NCI-H82 (cell line): ENCODE results near the gene SPON1.
"Not testable (repeated sequence)": the region's sequence is repeated elsewhere in the genome, so short reads cannot be mapped to it uniquely, and the experiment has no call there.

Source experiments
- DNase-seq: peaks from one replicate; lab custom pipeline; 2025; lab: John Stamatoyannopoulos, UW

Gene SPON1

GRCh38 chr11:14270690-14271542 is 308.4 kb downstream of the SPON1 start:
- no peak for DNase-seq

- no peak for DNase-seq
Observed at GRCh38 chr11:14273895-14274294, 311.4 kb downstream of the SPON1 start.

- DNase-seq: no peak
Observed at GRCh38 chr11:14275076-14275475, 312.6 kb downstream of the SPON1 start.

- DNase-seq: not testable (repeated sequence)
Observed at GRCh38 chr11:14278869-14279268, 316.3 kb downstream of the SPON1 start.

GRCh38 chr11:14288189-14288935 is 325.8 kb downstream of the SPON1 start:
- DNase-seq: no peak

- DNase-seq: no peak
Observed at GRCh38 chr11:14290422-14290821, 327.9 kb downstream of the SPON1 start.

GRCh38 chr11:14299921-14300320 is 337.4 kb downstream of the SPON1 start:
- no peak for DNase-seq

GRCh38 chr11:14300661-14301304 is 338.3 kb downstream of the SPON1 start:
- DNase-seq: peak; percentile 36

GRCh38 chr11:14304601-14305000 is 342.1 kb downstream of the SPON1 start:
- peak; percentile 19 for DNase-seq

- DNase-seq: no peak
Observed at GRCh38 chr11:14305649-14306048, 343.1 kb downstream of the SPON1 start.

GRCh38 chr11:14306481-14306880 is 344.0 kb downstream of the SPON1 start:
- DNase-seq: no peak

GRCh38 chr11:14308114-14308896 is 345.8 kb downstream of the SPON1 start:
- peak; percentile 63 for DNase-seq

- DNase-seq: no peak
Observed at GRCh38 chr11:14308897-14309387, 346.4 kb downstream of the SPON1 start.

GRCh38 chr11:14309425-14310192 is 347.1 kb downstream of the SPON1 start:
- DNase-seq: no peak

- no peak for DNase-seq
Observed at GRCh38 chr11:14310679-14311078, 348.2 kb downstream of the SPON1 start.

GRCh38 chr11:14312736-14313438 is 350.4 kb downstream of the SPON1 start:
- no peak for DNase-seq

- no peak for DNase-seq
Observed at GRCh38 chr11:14314127-14314526, 351.6 kb downstream of the SPON1 start.

- DNase-seq: no peak
Observed at GRCh38 chr11:14315130-14315529, 352.6 kb downstream of the SPON1 start.
